Heart left ventricle (tissue), 13 donors: Measurements from ENCODE around the gene NAIF1.

Source experiments
- POLR2A ChIP-seq, 2 donors: fragments of 450-650 bp; IDR thresholded peaks; one replicate each; pipeline ENCODE4 v1.6.1; 2017; ENCODE audit warnings: antibody characterized with exemption in 2 of 2, mild to moderate bottlenecking in 2 of 2, moderate library complexity in 2 of 2
- TF ChIP-seq, protein P1 (sequence below), 12 donors: fragments of 200-600 bp; sonication (generic) in 4 of 12; IDR thresholded peaks; one replicate each; pipeline versions ENCODE4 v1.5.0 to v1.8.0; 2018 to 2022; ENCODE audit warnings: antibody characterized with exemption in 12 of 12, mild to moderate bottlenecking in 5 of 12
- donor health status: ischemic (EF 13 %, LVEDD 7.1; RV severe dilation, severe dysfunction).
- donor health status: DM: no; HTN: yes; CAD: no.
- donor health status: DM: no; HTN: no; CAD: no.
- donor health status: ischemic (EF 25% LVEDD 6.9; RV normal size, moderate dysfunction).
- donor health status: ischemic (EF 25% LVEDD 5.7; RV mildly dilated, moderate dysfunction).
- donor health status: ischemic (EF 35%, LVEDD 5.7; RV mildly dilated, moderate dysfunction).
- donor health status: nonischemic (EF 11% LVEDD 7.7; RV severe dilation, severe dysfunction).
- donor health status: DM: yes; HTN: yes; CAD: no.
- donor health status: PGD.
- donor health status: ischemic (EF 29% LVEDD 5.4; RV normal size, mild dysfunction).
- donor health status: nonischemic (EF 23%, LVEDD 6.1; RV moderate dilation, normal function).

- TF ChIP-seq, protein P1, sequence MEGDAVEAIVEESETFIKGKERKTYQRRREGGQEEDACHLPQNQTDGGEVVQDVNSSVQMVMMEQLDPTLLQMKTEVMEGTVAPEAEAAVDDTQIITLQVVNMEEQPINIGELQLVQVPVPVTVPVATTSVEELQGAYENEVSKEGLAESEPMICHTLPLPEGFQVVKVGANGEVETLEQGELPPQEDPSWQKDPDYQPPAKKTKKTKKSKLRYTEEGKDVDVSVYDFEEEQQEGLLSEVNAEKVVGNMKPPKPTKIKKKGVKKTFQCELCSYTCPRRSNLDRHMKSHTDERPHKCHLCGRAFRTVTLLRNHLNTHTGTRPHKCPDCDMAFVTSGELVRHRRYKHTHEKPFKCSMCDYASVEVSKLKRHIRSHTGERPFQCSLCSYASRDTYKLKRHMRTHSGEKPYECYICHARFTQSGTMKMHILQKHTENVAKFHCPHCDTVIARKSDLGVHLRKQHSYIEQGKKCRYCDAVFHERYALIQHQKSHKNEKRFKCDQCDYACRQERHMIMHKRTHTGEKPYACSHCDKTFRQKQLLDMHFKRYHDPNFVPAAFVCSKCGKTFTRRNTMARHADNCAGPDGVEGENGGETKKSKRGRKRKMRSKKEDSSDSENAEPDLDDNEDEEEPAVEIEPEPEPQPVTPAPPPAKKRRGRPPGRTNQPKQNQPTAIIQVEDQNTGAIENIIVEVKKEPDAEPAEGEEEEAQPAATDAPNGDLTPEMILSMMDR (IDR thresholded peaks at IDR 0.05): no peak
- TF ChIP-seq POLR2A (IDR thresholded peaks at IDR 0.05): no peak
These were observed 39.2 kb upstream of the NAIF1 start for GRCh38 chr9:128106181-128106939.
